GM18861 (cell line): Measurements from ENCODE around the gene PPP1R13B.

ENCODE experiments used
- ATAC-seq: cut with Tn5 transposase; IDR thresholded peaks from one replicate; pipeline ENCODE4 v1.9.1; 2021; ENCODE audit not compliant: unreplicated experiment

PPP1R13B gene

GRCh38 chr14:103746701-103747100, 100.7 kb downstream of the PPP1R13B start:
- no peak for ATAC-seq

GRCh38 chr14:103745424-103745823, 102.0 kb downstream of the PPP1R13B start:
- no peak for ATAC-seq

GRCh38 chr14:103744621-103745395, 102.6 kb downstream of the PPP1R13B start:
- ATAC-seq: no peak

- ATAC-seq: no peak
These were observed 103.7 kb downstream of the PPP1R13B start for GRCh38 chr14:103743691-103744090.

GRCh38 chr14:103742499-103743255, 104.7 kb downstream of the PPP1R13B start:
- ATAC-seq: no peak

- no peak for ATAC-seq
These were observed 105.5 kb downstream of the PPP1R13B start for GRCh38 chr14:103741876-103742275.

GRCh38 chr14:103740991-103741689, 106.2 kb downstream of the PPP1R13B start:
- no peak for ATAC-seq

- ATAC-seq: no peak
These were observed 107.4 kb downstream of the PPP1R13B start for GRCh38 chr14:103739793-103740501.

- ATAC-seq: no peak
These were observed 107.9 kb downstream of the PPP1R13B start for GRCh38 chr14:103739466-103739792.

- ATAC-seq: no peak
These were observed 108.5 kb downstream of the PPP1R13B start for GRCh38 chr14:103738701-103739451.

- ATAC-seq: no peak
These were observed 109.2 kb downstream of the PPP1R13B start for GRCh38 chr14:103738166-103738565.

GRCh38 chr14:103737432-103738045, 109.8 kb downstream of the PPP1R13B start:
- ATAC-seq: no peak

GRCh38 chr14:103736546-103737431, 110.6 kb downstream of the PPP1R13B start:
- ATAC-seq: no peak

- no peak for ATAC-seq
These were observed 111.4 kb downstream of the PPP1R13B start for GRCh38 chr14:103735815-103736545.

- no peak for ATAC-seq
These were observed 111.9 kb downstream of the PPP1R13B start for GRCh38 chr14:103735439-103735814.

GRCh38 chr14:103735022-103735421, 112.4 kb downstream of the PPP1R13B start:
- ATAC-seq: no peak

- ATAC-seq: no peak
These were observed 113.1 kb downstream of the PPP1R13B start for GRCh38 chr14:103734081-103734888.

GRCh38 chr14:103733651-103734050, 113.7 kb downstream of the PPP1R13B start:
- ATAC-seq: no peak
